Gastrocnemius medialis (tissue), 4 donors: Measurements from ENCODE around the gene DTWD2. TPM values are rescaled to one million over a fixed set of nuclear protein-coding genes. Genes with fewer than 3 reads are reported as not detected.
"Not testable (repeated sequence)": the region's sequence is repeated elsewhere in the genome, so short reads cannot be mapped to it uniquely, and the experiment has no call there.

ENCODE experiments used
- ATAC-seq, 2 donors: fragments of 150-250 bp; one replicate each; pipeline ENCODE4 v1.9.1; 2016
- DNase-seq, 2 donors: peaks; one replicate each; pipeline ENCODE4 v3.0.0-alpha.2; 2019
- H3K27ac ChIP-seq, 4 donors: fragments of 200-600 bp; sonication (generic); 1 replicate in 1 of 4; 2 replicates in 3 of 4; pipeline ENCODE4 v1.5.1; 2016 to 2018; ENCODE audit warnings: mild to moderate bottlenecking in 2 of 4, moderate library complexity in 1 of 4
- H3K27me3 ChIP-seq, 3 donors: fragments of 200-600 bp; sonication (generic) in 2 of 3; 1 replicate in 1 of 3; 2 replicates in 2 of 3; pipeline versions ENCODE4 v1.5.1 to v1.6.0; 2016 to 2019; ENCODE audit warnings: mild to moderate bottlenecking in 1 of 3, moderate library complexity in 1 of 3
- H3K36me3 ChIP-seq, 2 donors: fragments of 200-600 bp; sonication (generic) in 1 of 2; one replicate each; pipeline ENCODE4 v1.5.1; 2017 to 2018
- H3K4me1 ChIP-seq, 2 donors: fragments of 200-600 bp; sonication (generic) in 1 of 2; one replicate each; pipeline ENCODE4 v1.5.1; 2016 to 2017; ENCODE audit warnings: mild to moderate bottlenecking in 2 of 2
- H3K4me3 ChIP-seq, 4 donors: fragments of 200-600 bp; sonication (generic) in 3 of 4; 1 replicate in 1 of 4; 2 replicates in 3 of 4; pipeline ENCODE4 v1.5.1; 2016 to 2019; ENCODE audit warnings: mild to moderate bottlenecking in 2 of 4
- H3K9me3 ChIP-seq, 3 donors: fragments of 200-600 bp; sonication (generic) in 2 of 3; 1 replicate in 1 of 3; 2 replicates in 2 of 3; pipeline ENCODE4 v1.5.1; 2016 to 2019
- POLR2A ChIP-seq, 2 donors: fragments of 450-650 bp; IDR thresholded peaks; one replicate each; pipeline ENCODE4 v1.6.1; 2017; ENCODE audit warnings: antibody characterized with exemption in 2 of 2, mild to moderate bottlenecking in 2 of 2, moderate library complexity in 2 of 2
- in situ Hi-C, 4 donors: fragments of 200-750 bp; cut with MboI; loops; one replicate each; pipeline versions ENCODE4 v1.15.0 to v1.8.0; 2017; ENCODE audit warnings: low sequenced_read_pairs in 4 of 4
- intact Hi-C: fragments of 100-400 bp; cut with DNase I; formaldehyde crosslinking; loops from one replicate; pipeline ENCODE4 v1.15.1; 2023; ENCODE audit warnings: low total_unique reads
- total RNA-seq, 4 donors: library from RNA; depleted of rRNA; stranded (reverse); fragments of >200 nt; gene quantifications; one replicate each; pipeline versions ENCODE4 v1.1.0 to v1.2.3, GENCODE V29; 2016
- TF ChIP-seq, protein P1 (sequence below), 5 experiments: fragments of 450-650 bp in 3 of 5; fragments of 200-600 bp in 2 of 5; sonication (generic) in 2 of 5; IDR thresholded peaks in 4 of 5; conservative IDR thresholded peaks in 1 of 5; 1 replicate in 4 of 5; 2 replicates in 1 of 5; pipeline ENCODE4 v1.5.1; 2016 to 2019; ENCODE audit warnings: antibody characterized with exemption in 5 of 5, mild to moderate bottlenecking in 3 of 5, moderate library complexity in 3 of 5

Gene DTWD2
- total RNA-seq, 4 donors from 2014 or later, result 2.5 to 19.2 (median 8.0) TPM

DNA sequence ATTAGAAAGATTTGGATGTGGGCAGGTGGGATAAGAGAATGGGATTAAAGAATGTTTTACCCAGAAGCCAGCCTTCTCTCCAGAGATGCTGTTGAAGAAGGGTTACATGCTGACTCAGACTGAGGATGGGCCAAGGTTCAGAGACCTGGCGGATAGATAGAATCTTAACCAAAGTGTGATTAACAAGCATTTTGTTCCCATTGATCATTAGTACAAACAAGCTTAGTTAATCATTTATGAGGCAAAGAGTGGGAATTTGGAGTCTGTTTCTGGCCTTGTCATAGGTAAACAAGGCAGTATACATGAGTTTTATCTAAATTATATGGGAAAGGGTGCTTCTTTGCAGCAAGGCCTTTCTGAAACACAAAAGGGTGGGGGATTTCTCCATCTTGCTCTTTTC is 20.8 kb upstream of the DTWD2 start:
- H3K4me3 ChIP-seq, result no peak overlapping the region
- ATAC-seq, result no peak
- H3K27me3 ChIP-seq, result no peaks in the 10 kb centered on the region
- no peaks in the 10 kb centered on the region for H3K36me3 ChIP-seq
- H3K27ac ChIP-seq, result no peak overlapping the region
- no peak for DNase-seq
- no peak for TF ChIP-seq POLR2A (IDR thresholded peaks at IDR 0.05)
- TF ChIP-seq, protein P1, sequence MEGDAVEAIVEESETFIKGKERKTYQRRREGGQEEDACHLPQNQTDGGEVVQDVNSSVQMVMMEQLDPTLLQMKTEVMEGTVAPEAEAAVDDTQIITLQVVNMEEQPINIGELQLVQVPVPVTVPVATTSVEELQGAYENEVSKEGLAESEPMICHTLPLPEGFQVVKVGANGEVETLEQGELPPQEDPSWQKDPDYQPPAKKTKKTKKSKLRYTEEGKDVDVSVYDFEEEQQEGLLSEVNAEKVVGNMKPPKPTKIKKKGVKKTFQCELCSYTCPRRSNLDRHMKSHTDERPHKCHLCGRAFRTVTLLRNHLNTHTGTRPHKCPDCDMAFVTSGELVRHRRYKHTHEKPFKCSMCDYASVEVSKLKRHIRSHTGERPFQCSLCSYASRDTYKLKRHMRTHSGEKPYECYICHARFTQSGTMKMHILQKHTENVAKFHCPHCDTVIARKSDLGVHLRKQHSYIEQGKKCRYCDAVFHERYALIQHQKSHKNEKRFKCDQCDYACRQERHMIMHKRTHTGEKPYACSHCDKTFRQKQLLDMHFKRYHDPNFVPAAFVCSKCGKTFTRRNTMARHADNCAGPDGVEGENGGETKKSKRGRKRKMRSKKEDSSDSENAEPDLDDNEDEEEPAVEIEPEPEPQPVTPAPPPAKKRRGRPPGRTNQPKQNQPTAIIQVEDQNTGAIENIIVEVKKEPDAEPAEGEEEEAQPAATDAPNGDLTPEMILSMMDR (IDR thresholded peaks at IDR 0.05 in 4 of 5, conservative IDR thresholded peaks at IDR 0.05 in 1 of 5), result no peak
- H3K9me3 ChIP-seq, result no peaks in the 10 kb centered on the region
- intact Hi-C loops (no loop called here), in situ Hi-C loops (no loop called here)
- no peaks in the 10 kb centered on the region for H3K4me1 ChIP-seq

DNA sequence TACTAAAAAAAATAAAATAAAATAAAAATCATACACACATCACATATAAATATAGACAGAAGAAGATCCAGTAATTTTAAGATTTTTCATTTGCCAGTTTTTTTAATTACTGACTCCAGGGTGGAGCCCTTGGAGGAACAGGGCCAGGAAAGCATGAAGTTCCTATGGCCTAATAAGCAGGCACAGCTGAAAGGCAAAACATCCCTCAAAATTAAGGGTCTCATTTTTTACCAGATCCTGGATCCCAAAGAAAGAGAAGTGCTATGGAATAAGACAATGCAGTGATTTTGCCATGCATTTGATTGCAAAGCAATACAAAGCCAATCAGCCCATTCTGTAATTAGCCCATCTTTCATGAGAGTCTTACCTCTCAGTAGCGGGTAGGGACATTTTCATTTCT is 11.3 kb upstream of the DTWD2 start:
- in situ Hi-C loops, result loop anchor here (25.0 kb wide), 3 partner anchors 213 to 413 kb away; no protein-coding TSS in a partner anchor
- ATAC-seq, result no peak
- H3K4me3 ChIP-seq, result no peak overlapping the region

DNA sequence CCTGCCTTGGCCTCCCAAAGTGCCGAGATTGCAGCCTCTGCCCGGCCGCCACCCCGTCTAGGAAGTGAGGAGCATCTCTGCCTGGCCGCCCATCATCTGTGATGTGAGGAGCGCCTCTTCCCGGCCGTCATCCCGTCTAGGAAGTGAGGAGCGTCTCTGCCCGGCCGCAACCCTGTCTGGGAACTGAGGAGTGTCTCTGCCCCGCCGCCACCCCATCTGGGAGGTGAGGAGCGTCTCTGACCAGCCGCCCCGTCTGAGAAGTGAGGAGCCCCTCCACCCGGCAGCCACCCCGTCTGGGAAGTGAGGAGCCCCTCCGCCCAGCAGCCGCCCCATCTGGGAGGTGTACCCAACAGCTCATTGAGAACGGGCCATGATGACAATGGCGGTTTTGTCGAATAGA is 10.5 kb upstream of the DTWD2 start:
- in situ Hi-C loops, result loop anchor here (25.0 kb wide), 3 partner anchors 213 to 413 kb away; no protein-coding TSS in a partner anchor
- DNase-seq, H3K36me3 ChIP-seq, H3K4me3 ChIP-seq, H3K27ac ChIP-seq, H3K4me1 ChIP-seq, intact Hi-C loops, H3K27me3 ChIP-seq, ATAC-seq: not testable (repeated sequence)
- peaks cover 0 to 14% (median 0%) of the 10 kb centered on the region in 3 donors for H3K9me3 ChIP-seq

More for the DNA sequence above, 11.3 kb upstream of the DTWD2 start:
- no peaks in the 10 kb centered on the region for H3K27me3 ChIP-seq
- DNase-seq, result no peak
- no peak overlapping the region for H3K27ac ChIP-seq
- peaks cover 0 to 14% (median 0%) of the 10 kb centered on the region in 3 donors for H3K9me3 ChIP-seq
- H3K4me1 ChIP-seq, result no peaks in the 10 kb centered on the region
- intact Hi-C loops, result no loop called here
- H3K36me3 ChIP-seq, result no peaks in the 10 kb centered on the region
- no peak for TF ChIP-seq POLR2A (IDR thresholded peaks at IDR 0.05)

DNA sequence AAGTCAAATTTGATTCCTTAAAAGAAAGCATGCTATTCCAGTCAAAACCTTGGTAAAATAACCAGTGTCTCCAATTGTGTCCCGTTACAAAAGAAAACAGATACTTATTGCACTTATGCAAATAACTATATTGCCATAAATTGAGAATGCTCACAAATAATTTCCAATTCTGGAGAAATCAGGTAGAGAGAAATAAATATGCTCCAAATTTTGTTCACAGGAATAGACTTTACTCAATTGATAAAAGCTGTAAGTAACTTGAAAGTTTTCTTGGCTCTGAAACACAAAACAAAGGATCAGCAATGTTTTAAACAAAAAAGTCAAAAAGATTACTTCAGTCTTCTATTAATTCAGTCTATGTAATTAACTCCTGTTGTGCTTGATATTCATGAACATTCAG is 7.8 kb upstream of the DTWD2 start:
- in situ Hi-C loops (loop anchor here (25.0 kb wide), 3 partner anchors 216 to 416 kb away; no protein-coding TSS in a partner anchor), intact Hi-C loops (no loop called here)
- no peak for TF ChIP-seq POLR2A (IDR thresholded peaks at IDR 0.05)
- TF ChIP-seq, protein P1 (IDR thresholded peaks at IDR 0.05 in 4 of 5, conservative IDR thresholded peaks at IDR 0.05 in 1 of 5), result no peak
- Histone ChIP-seq H3K36me3 (no peaks in the 10 kb centered on the region), H3K9me3 (peaks cover 0 to 14% (median 0%) of the 10 kb centered on the region in 3 donors), H3K4me1 (no peaks in the 10 kb centered on the region), H3K27ac (no peak overlapping the region), H3K27me3 (no peaks in the 10 kb centered on the region), H3K4me3 (no peak overlapping the region)
- DNase-seq (no peak), ATAC-seq (no peak)

DNA sequence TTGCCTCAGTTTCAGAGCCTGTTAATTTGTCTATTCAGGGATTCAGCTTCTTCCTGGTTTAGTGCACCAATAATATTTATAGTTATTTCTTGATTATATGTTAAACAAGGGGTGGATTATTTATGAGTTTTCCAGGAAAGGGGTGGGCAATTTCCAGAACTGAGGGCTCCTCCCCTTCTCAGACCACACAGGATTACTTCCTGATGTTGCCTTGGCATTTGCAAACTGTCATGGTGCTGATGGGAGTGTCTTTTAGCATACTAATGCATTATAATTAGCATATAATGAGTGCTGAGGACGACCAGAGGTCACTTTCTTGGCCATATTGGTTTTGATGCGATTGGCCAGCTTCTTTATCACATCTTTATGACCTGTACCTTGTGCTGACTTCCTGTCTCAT is 6.2 kb upstream of the DTWD2 start:
- Histone ChIP-seq H3K4me3 (no peak overlapping the region), H3K27ac (no peak overlapping the region), H3K4me1 (no peaks in the 10 kb centered on the region), H3K9me3 (peaks cover 0 to 14% (median 0%) of the 10 kb centered on the region in 3 donors), H3K36me3 (no peaks in the 10 kb centered on the region), H3K27me3 (no peaks in the 10 kb centered on the region)
- ATAC-seq, result no peak
- TF ChIP-seq, protein P1 (IDR thresholded peaks at IDR 0.05 in 4 of 5, conservative IDR thresholded peaks at IDR 0.05 in 1 of 5), result no peak
- TF ChIP-seq POLR2A (IDR thresholded peaks at IDR 0.05), result no peak
- in situ Hi-C loops (loop anchor here (25.0 kb wide), 3 partner anchors 218 to 418 kb away; no protein-coding TSS in a partner anchor), intact Hi-C loops (no loop called here)
- no peak for DNase-seq

DNA sequence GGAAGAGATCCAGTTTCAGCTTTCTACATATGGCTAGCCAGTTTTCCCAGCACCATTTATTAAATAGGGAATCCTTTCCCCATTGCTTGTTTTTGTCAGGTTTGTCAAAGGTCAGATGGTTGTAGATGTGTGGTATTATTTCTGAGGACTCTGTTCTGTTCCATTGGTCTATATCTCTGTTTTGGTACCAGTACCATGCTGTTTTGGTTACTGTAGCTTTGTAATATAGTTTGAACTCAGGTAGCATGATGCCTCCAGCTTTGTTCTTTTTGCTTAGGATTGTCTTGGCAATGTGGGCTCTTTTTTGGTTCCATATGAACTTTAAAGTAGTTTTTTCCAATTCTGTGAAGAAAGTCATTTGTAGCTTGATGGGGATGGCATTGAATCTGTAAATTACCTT is 4.8 kb upstream of the DTWD2 start:
- H3K36me3 ChIP-seq, H3K4me1 ChIP-seq, H3K4me3 ChIP-seq, DNase-seq, H3K27ac ChIP-seq, intact Hi-C loops, H3K27me3 ChIP-seq, ATAC-seq: not testable (repeated sequence)
- peaks cover 0 to 14% (median 0%) of the 10 kb centered on the region in 3 donors for H3K9me3 ChIP-seq
- in situ Hi-C loops, result loop anchor here (25.0 kb wide), 3 partner anchors 219 to 419 kb away; no protein-coding TSS in a partner anchor

DNA sequence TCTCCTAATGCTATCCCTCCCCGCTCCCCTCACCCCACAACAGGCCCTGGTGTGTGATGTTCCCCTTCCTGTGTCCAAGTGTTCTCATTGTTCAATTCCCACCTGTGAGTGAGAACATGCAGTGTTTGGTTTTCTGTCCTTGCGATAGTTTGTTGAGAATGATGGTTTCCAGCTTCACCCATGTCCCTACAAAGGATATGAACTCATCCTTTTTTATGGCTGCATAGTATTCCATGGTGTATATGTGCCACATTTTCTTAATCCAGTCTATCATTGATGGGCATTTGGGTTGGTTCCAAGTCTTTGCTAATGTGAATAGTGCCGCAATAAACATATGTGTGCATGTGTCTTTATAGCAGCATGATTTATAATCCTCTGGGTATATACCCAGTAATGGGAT is 3.7 kb upstream of the DTWD2 start:
- ATAC-seq, H3K27ac ChIP-seq, H3K27me3 ChIP-seq, H3K36me3 ChIP-seq, DNase-seq, intact Hi-C loops, H3K4me3 ChIP-seq: not testable (repeated sequence)
- in situ Hi-C loops, result loop anchor here (25.0 kb wide), 3 partner anchors 220 to 420 kb away; no protein-coding TSS in a partner anchor
- H3K9me3 ChIP-seq, result peaks cover 0 to 12% (median 0%) of the 10 kb centered on the region in 3 donors
- H3K4me1 ChIP-seq, result peaks cover 8 to 13% of the 10 kb centered on the region in 2 donors
